Thoracic aorta (tissue), 2 donors: Measurements from ENCODE around the gene TMEM91. TPM values are rescaled to one million over a fixed set of nuclear protein-coding genes. Genes with fewer than 3 reads are reported as not detected.

Experiments used
- ATAC-seq: fragments of 150-250 bp; one replicate; pipeline ENCODE4 v1.8.0; 2017; ENCODE audit warnings: low read depth; ENCODE audit not compliant: insufficient number of reproducible peaks, low FRiP score
- DNase-seq: peaks from one replicate; pipeline ENCODE4 v3.0.0-alpha.2; 2020; ENCODE audit warnings: low spot score
- H3K27ac ChIP-seq, 2 donors: fragments of 200-600 bp; sonication (generic); 1 replicate in 1 of 2; 2 replicates in 1 of 2; pipeline ENCODE4 v1.5.1; 2016; ENCODE audit warnings: mild to moderate bottlenecking in 2 of 2, moderate library complexity in 2 of 2
- H3K27me3 ChIP-seq: fragments of 200-600 bp; sonication (generic); replicated peaks from 2 replicates; pipeline ENCODE4 v1.6.0; 2016; ENCODE audit warnings: mild to moderate bottlenecking; ENCODE audit not compliant: insufficient read depth
- H3K36me3 ChIP-seq: fragments of 200-600 bp; sonication (generic); one replicate; pipeline ENCODE4 v1.5.1; 2016
- H3K4me1 ChIP-seq, 2 donors: fragments of 200-600 bp; sonication (generic); 1 replicate in 1 of 2; 2 replicates in 1 of 2; pipeline versions ENCODE4 v1.5.1 to v1.6.0; 2016; ENCODE audit warnings: low read depth in 2 of 2, mild to moderate bottlenecking in 1 of 2; ENCODE audit not compliant: control insufficient read depth in 1 of 2
- H3K4me3 ChIP-seq: fragments of 200-600 bp; sonication (generic); 2 replicates; pipeline ENCODE4 v1.5.1; 2016; ENCODE audit warnings: mild to moderate bottlenecking
- H3K9me3 ChIP-seq: fragments of 200-600 bp; sonication (generic); 2 replicates; pipeline ENCODE4 v1.5.1; 2016
- total RNA-seq, 2 donors: library from RNA; depleted of rRNA; stranded (reverse); fragments of >200 nt; gene quantifications; one replicate each; pipeline versions ENCODE4 v1.1.0 to v1.2.3, GENCODE V29; 2016
- TF ChIP-seq, protein P1 (sequence below): fragments of 200-600 bp; sonication (generic); IDR thresholded peaks from one replicate; pipeline ENCODE4 v1.5.1; 2019; ENCODE audit warnings: antibody characterized with exemption

Gene TMEM91
- total RNA-seq, 2 donors from 2014 or later: 20.0 to 44.0 TPM

DNA sequence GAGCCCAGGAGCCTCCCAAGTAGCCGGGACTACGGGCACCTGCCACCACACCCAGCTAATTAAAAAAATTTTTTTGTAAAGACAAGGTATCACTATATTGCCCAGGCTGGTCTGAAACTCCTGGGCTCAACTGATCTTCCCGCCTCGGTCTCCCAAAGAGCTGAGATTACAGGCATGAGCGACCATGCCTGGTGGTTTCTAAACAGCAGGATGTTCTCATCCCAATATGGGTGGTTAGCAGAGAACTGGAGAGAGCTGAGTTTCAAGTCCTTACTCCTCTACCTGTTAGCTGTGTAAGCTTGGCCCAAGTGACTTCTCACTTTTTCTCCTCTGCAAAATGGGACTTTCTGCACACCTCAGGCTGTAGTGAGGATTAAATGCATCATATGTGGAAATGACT is 8.0 kb downstream of the TMEM91 start:
- H3K4me3 ChIP-seq: no peak overlapping the region
- no peaks in the 10 kb centered on the region for H3K4me1 ChIP-seq
- TF ChIP-seq, protein P1, sequence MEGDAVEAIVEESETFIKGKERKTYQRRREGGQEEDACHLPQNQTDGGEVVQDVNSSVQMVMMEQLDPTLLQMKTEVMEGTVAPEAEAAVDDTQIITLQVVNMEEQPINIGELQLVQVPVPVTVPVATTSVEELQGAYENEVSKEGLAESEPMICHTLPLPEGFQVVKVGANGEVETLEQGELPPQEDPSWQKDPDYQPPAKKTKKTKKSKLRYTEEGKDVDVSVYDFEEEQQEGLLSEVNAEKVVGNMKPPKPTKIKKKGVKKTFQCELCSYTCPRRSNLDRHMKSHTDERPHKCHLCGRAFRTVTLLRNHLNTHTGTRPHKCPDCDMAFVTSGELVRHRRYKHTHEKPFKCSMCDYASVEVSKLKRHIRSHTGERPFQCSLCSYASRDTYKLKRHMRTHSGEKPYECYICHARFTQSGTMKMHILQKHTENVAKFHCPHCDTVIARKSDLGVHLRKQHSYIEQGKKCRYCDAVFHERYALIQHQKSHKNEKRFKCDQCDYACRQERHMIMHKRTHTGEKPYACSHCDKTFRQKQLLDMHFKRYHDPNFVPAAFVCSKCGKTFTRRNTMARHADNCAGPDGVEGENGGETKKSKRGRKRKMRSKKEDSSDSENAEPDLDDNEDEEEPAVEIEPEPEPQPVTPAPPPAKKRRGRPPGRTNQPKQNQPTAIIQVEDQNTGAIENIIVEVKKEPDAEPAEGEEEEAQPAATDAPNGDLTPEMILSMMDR: no peak
- H3K27me3 ChIP-seq: no peaks in the 10 kb centered on the region
- no peaks in the 10 kb centered on the region for H3K9me3 ChIP-seq
- ATAC-seq (no peak), DNase-seq (no peak)
- peaks cover 4% of the 10 kb centered on the region for H3K36me3 ChIP-seq
- no peak overlapping the region for H3K27ac ChIP-seq

- peaks cover 14% of the 10 kb centered on the region for H3K36me3 ChIP-seq
- no peak overlapping the region for H3K27ac ChIP-seq
- no peaks in the 10 kb centered on the region for H3K27me3 ChIP-seq
- ATAC-seq: no peak
- no peaks in the 10 kb centered on the region for H3K9me3 ChIP-seq
- TF ChIP-seq, protein P1: no peak
- no peak for DNase-seq
- no peaks in the 10 kb centered on the region for H3K4me1 ChIP-seq
- H3K4me3 ChIP-seq: no peak overlapping the region
Measured at GRCh38 chr19:41386442-41386841, 10.1 kb downstream of the TMEM91 start.

- H3K27me3 ChIP-seq: no peaks in the 10 kb centered on the region
- no peak overlapping the region for H3K27ac ChIP-seq
- ATAC-seq: no peak
- H3K9me3 ChIP-seq: no peaks in the 10 kb centered on the region
- TF ChIP-seq, protein P1: no peak
- no peak for DNase-seq
- H3K4me1 ChIP-seq: peaks cover 4 to 7% of the 10 kb centered on the region in 2 donors
- peaks cover 14% of the 10 kb centered on the region for H3K36me3 ChIP-seq
- H3K4me3 ChIP-seq: no peak overlapping the region
Measured at GRCh38 chr19:41391618-41392017, 15.3 kb downstream of the TMEM91 start.

DNA sequence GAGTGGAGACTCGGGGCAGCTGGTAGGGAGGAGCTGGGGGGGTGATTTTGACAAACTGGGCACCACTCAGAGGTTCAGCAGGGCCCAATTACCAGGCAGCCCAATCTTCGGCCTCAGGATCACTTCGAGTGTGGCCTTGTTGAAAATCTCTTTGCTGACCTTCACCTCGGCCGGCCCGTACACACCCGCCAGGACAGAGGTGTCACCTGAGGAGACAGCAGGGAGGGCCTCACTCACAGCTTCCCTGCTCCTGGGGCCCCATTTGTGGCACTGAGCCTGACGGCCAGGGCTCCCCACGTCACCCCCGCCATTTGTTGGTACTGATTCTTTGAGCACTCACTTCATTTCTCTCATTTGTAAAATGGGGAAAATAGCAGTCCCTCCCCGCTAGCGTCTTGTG is 16.4 kb downstream of the TMEM91 start:
- H3K9me3 ChIP-seq: no peaks in the 10 kb centered on the region
- peaks cover 4 to 7% of the 10 kb centered on the region in 2 donors for H3K4me1 ChIP-seq
- no peaks in the 10 kb centered on the region for H3K27me3 ChIP-seq
- DNase-seq: no peak
- H3K27ac ChIP-seq: no peak overlapping the region
- TF ChIP-seq, protein P1: no peak
- peaks cover 10% of the 10 kb centered on the region for H3K36me3 ChIP-seq
- ATAC-seq: no peak
- no peak overlapping the region for H3K4me3 ChIP-seq

DNA sequence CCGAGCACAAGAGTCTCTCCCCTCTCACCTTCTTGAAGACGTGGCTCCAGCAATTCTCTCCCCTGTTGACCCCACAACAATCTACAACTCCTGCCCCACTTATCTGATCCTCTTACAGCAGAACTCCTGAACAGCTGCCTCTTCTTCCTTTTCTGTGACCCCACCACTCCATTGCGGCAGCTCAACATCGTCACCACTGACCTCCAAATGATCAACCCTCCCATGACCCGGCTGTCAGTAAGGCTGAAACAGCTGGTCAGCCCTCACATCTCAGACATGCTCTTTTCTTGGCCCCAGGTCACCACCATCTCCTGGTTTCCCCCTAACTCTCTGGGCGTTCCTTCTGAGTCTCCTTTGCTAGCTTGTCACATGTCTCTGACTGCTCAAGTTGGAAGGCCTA is 19.0 kb downstream of the TMEM91 start:
- ATAC-seq: no peak
- Histone ChIP-seq H3K36me3 (peaks cover 7% of the 10 kb centered on the region), H3K4me3 (no peak overlapping the region), H3K4me1 (peaks cover 13 to 17% of the 10 kb centered on the region in 2 donors), H3K9me3 (no peaks in the 10 kb centered on the region), H3K27ac (no peak overlapping the region), H3K27me3 (no peaks in the 10 kb centered on the region)
- DNase-seq: no peak
- TF ChIP-seq, protein P1: no peak
